Hepatocyte (in vitro differentiated cells): ENCODE data around the gene NCR3LG1.

Source experiments
- EZH2 ChIP-seq: fragments of 200-600 bp; sonication (generic); IDR thresholded peaks from 2 replicates; pipeline ENCODE4 v1.6.1; 2016; ENCODE audit warnings: antibody characterized with exemption, mild to moderate bottlenecking, borderline replicate concordance
- EZH2phosphoT487 ChIP-seq: fragments of 200-600 bp; sonication (generic); IDR thresholded peaks from one replicate; pipeline ENCODE4 v1.6.1; 2018; ENCODE audit warnings: antibody characterized with exemption, mild to moderate bottlenecking, low read depth, moderate library complexity; ENCODE audit not compliant: unreplicated experiment, severe bottlenecking
- TF ChIP-seq, protein P1 (sequence below): fragments of 200-600 bp; sonication (generic); IDR thresholded peaks from 2 replicates; pipeline ENCODE4 v1.5.1; 2016; ENCODE audit warnings: antibody characterized with exemption, mild to moderate bottlenecking; ENCODE audit not compliant: poor library complexity

- TF ChIP-seq EZH2 (no peak), EZH2phosphoT487 (no peak)
- TF ChIP-seq, protein P1, sequence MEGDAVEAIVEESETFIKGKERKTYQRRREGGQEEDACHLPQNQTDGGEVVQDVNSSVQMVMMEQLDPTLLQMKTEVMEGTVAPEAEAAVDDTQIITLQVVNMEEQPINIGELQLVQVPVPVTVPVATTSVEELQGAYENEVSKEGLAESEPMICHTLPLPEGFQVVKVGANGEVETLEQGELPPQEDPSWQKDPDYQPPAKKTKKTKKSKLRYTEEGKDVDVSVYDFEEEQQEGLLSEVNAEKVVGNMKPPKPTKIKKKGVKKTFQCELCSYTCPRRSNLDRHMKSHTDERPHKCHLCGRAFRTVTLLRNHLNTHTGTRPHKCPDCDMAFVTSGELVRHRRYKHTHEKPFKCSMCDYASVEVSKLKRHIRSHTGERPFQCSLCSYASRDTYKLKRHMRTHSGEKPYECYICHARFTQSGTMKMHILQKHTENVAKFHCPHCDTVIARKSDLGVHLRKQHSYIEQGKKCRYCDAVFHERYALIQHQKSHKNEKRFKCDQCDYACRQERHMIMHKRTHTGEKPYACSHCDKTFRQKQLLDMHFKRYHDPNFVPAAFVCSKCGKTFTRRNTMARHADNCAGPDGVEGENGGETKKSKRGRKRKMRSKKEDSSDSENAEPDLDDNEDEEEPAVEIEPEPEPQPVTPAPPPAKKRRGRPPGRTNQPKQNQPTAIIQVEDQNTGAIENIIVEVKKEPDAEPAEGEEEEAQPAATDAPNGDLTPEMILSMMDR, result no peak
These were observed 50.2 kb downstream of the NCR3LG1 start for GRCh38 chr11:17401841-17402240.
